NCI-H524 (cell line): ENCODE measurements around the gene RAB40A.
A peak's percentile ranks its signal among the peaks of the same experiment; 100 is the strongest.

Experiments
- DNase-seq, 2 experiments: peaks; one replicate each; lab custom pipeline; 2025; lab: John Stamatoyannopoulos, UW

The RAB40A gene, protein sequence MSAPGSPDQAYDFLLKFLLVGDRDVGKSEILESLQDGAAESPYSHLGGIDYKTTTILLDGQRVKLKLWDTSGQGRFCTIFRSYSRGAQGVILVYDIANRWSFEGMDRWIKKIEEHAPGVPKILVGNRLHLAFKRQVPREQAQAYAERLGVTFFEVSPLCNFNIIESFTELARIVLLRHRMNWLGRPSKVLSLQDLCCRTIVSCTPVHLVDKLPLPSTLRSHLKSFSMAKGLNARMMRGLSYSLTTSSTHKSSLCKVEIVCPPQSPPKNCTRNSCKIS

DNA sequence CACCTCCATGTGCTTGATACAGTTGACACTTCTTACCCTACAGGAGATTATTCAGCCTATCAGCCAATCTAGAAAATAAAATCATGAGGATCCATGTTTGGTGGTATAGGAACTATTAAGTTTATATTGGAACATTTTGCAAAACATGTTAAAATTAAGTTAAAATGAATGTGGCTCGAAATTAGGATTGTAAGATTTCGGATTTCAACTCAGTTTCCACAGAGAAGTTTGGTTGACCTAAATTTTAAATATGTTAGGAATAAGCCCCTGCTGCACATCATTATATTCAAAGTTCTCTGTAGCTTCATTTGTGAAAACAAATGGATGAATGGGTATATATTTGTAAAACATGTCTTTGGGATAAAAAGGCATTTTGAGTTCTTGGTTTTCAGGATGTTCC is at the start of gene RAB40A:
Gene RAB40A, minus strand, starts transcription at position 101 of the 400 bp plus-strand sequence. CDS start 18,733 bp downstream, outside the sequence.
- no peak for DNase-seq

GRCh38 chrX:103565752-103566151 is 46.5 kb upstream of the RAB40A start:
- DNase-seq: no peak

DNA sequence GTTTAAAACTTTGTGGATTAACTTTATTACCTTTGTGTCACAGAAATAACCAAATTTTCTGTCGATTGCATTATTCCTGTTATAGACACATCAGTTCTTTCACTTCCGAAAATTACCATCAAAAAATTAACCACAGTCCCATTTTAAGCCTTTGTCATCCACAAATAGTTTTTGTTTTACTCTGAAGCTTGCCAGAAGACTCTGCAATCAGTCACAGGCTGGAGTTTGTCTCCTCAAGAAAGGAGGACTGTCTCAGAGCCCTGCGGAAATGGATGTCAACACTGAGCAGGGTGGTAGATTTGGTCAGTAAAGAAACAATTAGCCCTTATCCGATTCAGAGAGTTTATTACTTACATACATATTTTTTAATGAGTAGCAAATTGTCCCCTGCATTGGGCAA is 45.9 kb upstream of the RAB40A start:
- DNase-seq: no peak

DNA sequence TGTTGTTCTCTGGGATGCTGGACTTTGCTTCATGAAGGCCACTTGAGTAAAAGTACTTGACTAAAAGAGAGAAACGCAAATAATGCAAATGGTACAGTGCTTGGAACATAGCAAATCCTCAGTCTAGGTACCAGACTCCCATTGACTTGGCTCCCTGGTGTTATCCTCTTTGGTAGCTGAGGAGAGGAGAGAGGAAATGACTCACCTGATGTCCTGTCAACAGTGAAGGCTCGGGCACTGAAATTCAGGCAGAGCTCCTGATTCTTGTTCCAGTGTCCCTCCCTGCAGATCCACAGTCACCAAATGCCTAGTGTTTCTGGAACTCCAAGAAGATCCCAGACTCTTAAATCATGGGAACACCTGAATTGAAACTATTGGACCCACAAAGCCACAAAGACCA is 43.5 kb upstream of the RAB40A start:
- no peak for DNase-seq

DNA sequence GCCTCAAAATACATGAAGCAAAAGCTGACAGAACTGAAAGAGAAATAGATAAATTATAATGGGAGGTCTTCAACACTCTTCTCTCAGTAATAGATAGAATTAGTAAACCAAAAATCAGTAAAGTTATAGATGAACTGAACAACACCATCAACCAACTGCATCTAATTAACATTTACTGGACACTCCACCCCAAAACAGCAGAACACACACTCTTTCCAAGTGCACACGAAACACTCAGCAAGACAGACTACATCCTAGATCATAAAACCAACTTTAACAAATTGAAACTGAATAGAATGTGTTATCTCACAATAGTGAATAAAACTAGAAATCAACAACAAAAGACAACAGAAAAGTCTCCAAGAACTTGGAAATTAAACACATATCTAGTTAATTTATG is 41.0 kb upstream of the RAB40A start:
- DNase-seq: no peak

DNA sequence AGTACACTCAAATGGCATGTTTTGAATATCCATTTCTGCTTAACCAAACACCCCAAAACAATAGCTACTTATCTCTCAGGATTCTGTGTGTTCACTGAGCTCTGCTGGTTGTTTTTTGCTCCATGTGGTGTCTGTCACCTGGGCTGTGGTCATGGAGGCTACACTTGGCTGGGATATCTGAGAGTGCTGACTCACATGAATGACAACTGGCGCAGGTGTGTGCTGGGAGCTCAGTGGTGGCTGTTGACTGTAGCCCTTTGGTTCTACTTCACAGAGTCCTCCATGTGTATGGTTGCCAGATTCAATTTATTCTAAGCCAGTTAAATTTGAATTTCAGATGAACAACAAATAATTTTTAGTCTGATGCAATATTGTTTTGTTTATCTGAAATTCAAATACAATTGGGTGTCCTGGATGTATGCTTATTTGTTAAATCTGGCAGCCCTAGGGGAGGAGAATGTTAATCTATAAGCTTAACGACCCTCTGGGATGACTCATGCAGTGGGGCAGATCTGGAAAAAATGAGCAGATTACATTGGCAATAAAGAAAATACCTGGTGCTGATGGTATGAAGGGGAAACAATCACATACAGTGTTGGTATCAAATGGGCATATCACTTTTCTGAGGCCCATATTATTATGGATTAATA is 37.8 kb upstream of the RAB40A start:
- DNase-seq: no peak

- no peak for DNase-seq
Measured at GRCh38 chrX:103554687-103555424, 35.6 kb upstream of the RAB40A start.

- DNase-seq: no peak
Measured at GRCh38 chrX:103552236-103552635, 32.9 kb upstream of the RAB40A start.

DNA sequence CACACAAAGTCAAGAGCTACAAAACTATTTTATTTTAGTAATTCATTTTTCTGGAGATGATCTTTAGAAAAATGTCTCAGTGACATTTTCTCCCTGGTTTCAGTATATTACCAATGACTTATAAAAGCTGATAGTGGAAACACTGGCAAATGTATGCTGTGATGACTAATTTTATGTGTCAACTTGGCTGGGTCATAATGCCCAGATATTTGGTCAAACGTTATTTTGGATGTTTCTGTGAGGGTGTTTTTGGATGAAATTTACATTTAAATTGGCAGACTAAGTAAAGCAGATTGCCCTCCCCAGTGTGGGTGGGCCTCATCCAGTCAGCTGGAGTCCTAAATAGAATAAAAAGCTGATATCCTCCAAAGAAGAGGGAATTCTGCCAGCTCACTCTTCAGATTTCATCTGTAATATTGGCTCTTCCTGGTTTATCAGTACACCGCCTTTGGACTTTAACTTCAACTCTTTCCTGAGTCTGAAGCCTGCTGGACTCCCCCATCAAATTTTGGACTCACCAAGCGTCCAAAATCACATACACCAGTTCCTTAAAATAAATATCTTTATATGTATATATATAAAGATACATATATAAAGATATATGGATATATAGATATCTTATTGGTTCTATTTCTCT is 31.2 kb upstream of the RAB40A start:
- DNase-seq: no peak

DNA sequence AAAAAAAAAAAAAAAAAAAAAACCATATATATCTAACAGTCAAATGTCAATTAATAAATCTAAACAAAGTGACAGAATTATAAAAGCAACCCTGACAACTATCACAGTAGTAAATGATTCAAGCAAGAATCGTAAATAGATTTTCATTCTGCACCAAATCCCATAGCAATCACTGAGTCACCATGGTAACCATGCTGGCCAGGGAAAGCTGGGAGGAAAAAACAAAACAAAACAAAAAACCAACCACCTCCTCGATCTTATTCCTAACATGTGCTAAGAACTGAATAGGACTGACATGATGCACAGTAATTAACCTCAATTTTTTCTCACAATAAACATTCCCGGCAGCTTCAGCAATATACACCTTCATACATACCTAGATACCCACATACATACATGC is 30.6 kb upstream of the RAB40A start:
- no peak for DNase-seq

DNA sequence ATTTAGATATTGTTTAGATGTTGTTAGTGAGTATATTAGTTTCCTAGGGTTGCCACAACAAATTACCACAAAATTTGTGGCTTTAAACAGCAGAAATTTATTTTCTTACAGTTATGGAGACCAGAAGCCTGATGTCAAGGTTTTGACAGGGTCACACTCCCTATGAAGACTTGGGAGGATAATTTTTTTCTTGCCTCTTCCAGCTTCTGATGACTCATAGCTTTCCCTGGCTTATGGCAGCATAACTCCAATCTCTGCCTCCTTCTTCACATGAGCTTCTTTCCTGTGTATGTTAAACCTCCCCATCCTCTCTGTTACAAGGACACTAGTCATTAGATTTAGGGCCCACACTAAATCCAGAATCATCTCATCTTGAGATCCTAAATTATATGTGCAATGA is 20.9 kb upstream of the RAB40A start:
- DNase-seq: no peak

DNA sequence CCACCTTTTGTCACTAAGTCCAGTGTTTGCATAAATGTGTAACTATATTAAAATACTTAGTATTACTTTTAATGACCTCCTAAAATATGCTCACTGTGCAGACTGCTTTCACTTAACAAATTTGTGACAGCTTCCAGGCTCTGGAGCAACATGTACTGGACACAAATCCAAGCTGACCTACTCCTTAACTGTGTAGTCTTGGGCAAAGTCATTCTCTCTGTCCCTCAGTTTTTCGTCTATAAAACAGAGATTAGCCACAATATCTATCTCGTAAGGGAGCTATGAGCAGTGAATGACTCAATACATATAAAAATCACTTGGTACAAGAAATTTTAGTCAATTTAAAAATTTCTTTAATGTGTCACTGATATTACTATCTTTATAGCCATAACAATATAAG is 20.4 kb upstream of the RAB40A start:
- no peak for DNase-seq

GRCh38 chrX:103538728-103539127 is 19.4 kb upstream of the RAB40A start:
- no peak for DNase-seq

DNA sequence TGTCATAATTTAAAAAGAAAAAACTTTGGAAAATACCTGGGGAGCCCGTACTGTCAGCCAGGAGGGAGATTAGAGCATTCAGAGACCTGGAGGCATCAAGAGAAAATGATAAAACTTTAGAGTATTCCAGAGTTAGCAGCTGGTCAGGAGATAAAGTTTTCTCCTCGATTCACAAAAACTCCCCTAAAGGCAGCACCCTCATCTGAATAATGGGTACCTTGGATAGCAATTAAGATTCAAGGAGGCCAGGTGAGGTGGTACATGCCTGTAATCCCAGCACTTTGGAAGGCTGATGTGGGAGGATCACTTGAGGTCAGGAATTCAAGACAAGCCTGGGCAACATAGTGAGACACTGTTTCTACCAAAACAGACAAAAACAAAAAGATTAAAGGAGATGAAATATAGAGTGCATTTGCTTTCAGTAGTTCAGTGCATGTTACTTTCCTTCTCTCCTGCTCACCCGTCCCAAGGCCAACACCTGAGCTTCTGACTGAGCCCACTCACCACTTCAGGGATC is 18.6 kb upstream of the RAB40A start:
- DNase-seq: no peak

DNA sequence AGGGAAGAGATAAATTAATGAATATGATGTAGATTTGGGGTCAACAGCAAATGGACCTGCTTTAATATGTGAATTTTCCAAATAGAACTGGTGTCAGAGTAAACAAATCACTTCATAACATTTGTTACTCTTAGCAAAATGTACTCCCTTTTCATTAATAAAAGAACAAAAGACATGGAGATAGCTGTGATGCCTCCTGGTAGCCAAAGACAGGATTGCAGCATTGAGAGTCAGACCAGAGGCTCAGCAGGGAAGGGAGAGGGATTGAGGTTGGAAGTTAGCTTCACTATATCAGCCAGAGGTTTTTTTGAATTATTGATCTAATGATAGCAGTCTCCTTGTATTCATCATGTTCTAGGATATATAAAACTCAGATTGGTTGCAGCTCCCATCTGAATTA is 17.4 kb upstream of the RAB40A start:
- no peak for DNase-seq

DNA sequence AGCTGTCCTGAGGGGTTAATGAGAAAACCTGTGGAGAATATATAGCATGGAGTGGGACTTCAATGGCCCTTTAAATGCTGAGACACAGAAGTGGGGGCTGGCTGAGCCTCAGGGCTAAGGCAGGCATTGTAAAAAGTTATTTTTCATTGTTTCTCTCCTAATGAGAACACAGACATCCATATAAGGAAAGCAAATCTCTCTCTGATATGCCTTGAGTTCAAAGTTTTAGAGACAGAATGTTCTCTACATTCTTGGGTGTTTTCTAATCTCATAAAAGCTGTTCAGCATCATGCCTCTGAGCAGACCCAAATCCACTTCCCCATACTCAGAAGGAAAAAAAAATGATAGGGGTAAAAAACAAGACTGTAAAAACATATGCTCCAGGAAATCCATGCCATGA is 16.8 kb upstream of the RAB40A start:
- no peak for DNase-seq

DNA sequence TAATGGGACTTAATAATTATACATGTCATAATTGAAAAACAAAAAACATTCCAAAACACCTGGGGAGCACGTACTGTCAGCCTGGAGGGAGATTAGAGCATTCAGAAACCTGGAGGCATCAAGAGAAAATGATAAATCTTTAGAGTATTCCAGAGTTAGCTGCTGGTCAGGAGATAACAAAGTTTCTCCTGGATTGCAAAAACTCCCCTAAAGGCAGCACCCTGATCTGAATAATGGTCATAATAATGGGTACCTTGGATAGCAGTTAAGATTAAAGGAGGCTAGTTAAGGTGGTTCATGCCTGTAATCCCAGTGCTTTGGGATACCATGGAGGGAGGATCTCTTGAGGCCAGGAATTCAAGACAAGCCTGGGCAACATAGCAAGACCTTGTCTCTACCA is 15.9 kb upstream of the RAB40A start:
- DNase-seq: no peak

- peak; percentile 41 to 76 for DNase-seq
Measured at GRCh38 chrX:103533511-103534216, 14.4 kb upstream of the RAB40A start.

DNA sequence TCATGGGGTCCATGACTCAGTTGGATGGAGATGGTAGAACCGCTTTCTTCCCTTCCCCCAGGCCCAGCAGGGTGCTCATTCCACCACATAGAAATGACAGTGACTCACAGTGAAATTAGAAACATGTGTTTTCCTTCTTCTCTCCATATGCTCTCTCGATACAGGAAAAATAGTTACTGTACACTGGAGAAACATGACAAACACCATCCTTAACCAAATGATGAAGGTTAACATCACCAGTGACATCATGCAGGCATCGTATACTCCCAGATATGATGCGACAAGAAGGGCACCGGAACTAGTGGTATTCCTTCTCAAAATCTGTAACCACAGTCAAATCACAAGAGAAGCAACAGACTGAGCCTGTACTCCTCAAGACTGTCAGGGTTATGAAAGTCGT is 11.7 kb upstream of the RAB40A start:
- DNase-seq: no peak

GRCh38 chrX:103530545-103530944 is 11.3 kb upstream of the RAB40A start:
- DNase-seq: no peak

DNA sequence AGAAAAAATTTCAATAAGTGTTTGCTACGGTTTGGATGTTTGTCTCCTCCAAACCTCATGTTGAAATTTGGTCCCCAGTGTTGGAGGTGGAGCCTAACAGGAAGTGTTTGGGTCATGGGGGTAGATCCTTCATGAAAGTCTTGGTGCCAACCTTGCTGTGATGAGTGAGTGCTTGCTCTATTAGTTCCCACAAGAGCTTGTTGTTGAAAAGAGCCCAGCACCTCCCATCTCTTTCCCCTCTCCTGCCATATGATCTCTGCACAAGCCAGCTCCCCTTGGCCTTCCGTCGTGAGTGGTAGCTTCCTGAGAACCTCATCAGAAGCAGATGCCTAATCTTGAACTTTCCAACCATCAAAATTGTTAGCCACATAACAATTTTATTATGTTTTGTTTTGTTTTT is 10.3 kb upstream of the RAB40A start:
- DNase-seq: no peak

DNA sequence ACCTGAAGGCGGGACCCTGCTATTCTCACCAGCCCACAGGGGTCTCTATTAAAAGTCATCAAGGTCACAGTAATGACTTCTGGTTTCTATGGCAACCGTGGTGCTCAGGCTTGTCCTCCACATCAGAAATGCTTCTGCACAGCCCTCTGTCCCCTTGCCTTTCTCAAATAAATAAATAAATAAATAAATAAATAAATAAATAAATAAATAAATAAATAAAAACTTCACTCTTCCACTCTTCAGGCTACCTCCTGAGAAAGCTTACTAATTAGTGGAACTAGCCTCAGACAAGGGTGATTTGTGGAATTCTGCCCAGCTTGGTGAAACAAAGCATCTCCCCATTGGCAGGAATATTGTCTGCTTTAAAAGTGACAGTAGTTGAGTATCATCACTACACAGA is 5.5 kb upstream of the RAB40A start:
- no peak for DNase-seq
